Testis (tissue), 2 donors: ENCODE measurements around the gene CPO.

Experiments
- POLR2A ChIP-seq: fragments of 450-650 bp; IDR thresholded peaks from one replicate; pipeline ENCODE4 v1.6.1; 2017; ENCODE audit warnings: antibody characterized with exemption, mild to moderate bottlenecking, moderate library complexity
- TF ChIP-seq, protein P1 (sequence below), 3 experiments: fragments of 450-650 bp in 2 of 3; fragments of 200-600 bp in 1 of 3; sonication (generic) in 1 of 3; IDR thresholded peaks; one replicate each; pipeline ENCODE4 v1.5.1; 2016 to 2019; ENCODE audit warnings: antibody characterized with exemption in 3 of 3, mild to moderate bottlenecking in 2 of 3, moderate library complexity in 1 of 3

DNA sequence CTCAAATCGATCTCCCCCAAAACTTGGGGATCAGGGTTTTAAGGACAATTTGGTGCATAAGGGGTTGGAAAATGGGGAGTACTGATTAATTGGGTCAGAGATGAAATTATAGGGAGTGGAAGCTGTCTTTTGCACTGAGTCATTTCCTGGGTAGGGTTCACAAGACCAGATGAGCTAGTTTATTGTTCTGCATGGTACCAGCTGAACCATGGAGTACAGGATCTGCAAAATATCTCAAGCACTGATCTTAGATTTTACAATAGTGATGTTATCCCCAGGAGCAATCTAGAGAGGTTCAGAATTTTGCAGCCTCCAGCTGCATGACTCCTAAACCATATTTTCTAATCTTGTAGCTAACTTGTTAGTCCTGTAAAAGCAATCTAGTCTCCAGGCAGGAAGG is 73.1 kb downstream of the CPO start:
- TF ChIP-seq, protein P1, sequence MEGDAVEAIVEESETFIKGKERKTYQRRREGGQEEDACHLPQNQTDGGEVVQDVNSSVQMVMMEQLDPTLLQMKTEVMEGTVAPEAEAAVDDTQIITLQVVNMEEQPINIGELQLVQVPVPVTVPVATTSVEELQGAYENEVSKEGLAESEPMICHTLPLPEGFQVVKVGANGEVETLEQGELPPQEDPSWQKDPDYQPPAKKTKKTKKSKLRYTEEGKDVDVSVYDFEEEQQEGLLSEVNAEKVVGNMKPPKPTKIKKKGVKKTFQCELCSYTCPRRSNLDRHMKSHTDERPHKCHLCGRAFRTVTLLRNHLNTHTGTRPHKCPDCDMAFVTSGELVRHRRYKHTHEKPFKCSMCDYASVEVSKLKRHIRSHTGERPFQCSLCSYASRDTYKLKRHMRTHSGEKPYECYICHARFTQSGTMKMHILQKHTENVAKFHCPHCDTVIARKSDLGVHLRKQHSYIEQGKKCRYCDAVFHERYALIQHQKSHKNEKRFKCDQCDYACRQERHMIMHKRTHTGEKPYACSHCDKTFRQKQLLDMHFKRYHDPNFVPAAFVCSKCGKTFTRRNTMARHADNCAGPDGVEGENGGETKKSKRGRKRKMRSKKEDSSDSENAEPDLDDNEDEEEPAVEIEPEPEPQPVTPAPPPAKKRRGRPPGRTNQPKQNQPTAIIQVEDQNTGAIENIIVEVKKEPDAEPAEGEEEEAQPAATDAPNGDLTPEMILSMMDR (IDR thresholded peaks at IDR 0.05) = no peak
- TF ChIP-seq POLR2A = no peak
